ENCODE measurements around the gene STOX2.

DNA sequence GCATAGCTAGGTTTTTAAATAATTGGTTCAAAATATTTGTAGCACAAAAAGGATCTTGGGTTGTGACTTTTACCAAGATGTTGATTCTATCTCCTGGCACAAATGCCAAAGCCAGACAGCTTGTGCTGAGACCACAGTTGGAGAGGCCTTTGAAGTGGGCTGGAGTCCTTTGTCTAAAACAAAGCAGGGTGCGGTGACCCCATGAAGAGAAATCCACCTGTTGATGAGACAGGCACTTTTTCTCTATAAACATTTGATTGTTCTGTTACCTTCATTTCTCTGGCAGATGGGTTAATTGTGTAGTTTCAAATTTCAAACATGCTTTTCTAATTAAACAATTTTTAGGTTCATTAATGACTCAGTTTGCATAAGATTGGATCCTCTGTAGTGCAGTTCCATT, 56.7 kb downstream of the STOX2 start:
- TF ChIP-seq, protein P1, sequence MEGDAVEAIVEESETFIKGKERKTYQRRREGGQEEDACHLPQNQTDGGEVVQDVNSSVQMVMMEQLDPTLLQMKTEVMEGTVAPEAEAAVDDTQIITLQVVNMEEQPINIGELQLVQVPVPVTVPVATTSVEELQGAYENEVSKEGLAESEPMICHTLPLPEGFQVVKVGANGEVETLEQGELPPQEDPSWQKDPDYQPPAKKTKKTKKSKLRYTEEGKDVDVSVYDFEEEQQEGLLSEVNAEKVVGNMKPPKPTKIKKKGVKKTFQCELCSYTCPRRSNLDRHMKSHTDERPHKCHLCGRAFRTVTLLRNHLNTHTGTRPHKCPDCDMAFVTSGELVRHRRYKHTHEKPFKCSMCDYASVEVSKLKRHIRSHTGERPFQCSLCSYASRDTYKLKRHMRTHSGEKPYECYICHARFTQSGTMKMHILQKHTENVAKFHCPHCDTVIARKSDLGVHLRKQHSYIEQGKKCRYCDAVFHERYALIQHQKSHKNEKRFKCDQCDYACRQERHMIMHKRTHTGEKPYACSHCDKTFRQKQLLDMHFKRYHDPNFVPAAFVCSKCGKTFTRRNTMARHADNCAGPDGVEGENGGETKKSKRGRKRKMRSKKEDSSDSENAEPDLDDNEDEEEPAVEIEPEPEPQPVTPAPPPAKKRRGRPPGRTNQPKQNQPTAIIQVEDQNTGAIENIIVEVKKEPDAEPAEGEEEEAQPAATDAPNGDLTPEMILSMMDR (IDR thresholded peaks at IDR 0.05; ENCODE audit: low read length) = no peak
- TF ChIP-seq EZH2 (IDR thresholded peaks at IDR 0.05; ENCODE audit: borderline replicate concordance, low read length) = no peak

Measured in OCI-LY1 (cell line).